HUES64 (cell line): ENCODE results near the gene GFOD1.
"Not testable (repeated sequence)": the region's sequence is repeated elsewhere in the genome, so short reads cannot be mapped to it uniquely, and the experiment has no call there.

Experiments
- H3K27ac ChIP-seq: 2 replicates; pipeline ENCODE4 v1.7.0; 2013; ENCODE audit warnings: low read depth, low read length, inconsistent platforms
- H3K27me3 ChIP-seq: 2 replicates; pipeline ENCODE4 v1.6.1; 2013; ENCODE audit warnings: mild to moderate bottlenecking, low read length; ENCODE audit not compliant: insufficient read depth
- H3K36me3 ChIP-seq: 2 replicates; pipeline ENCODE4 v1.6.1; 2013; ENCODE audit warnings: mild to moderate bottlenecking, low read length; ENCODE audit not compliant: insufficient read depth
- H3K4me1 ChIP-seq: 2 replicates; pipeline ENCODE4 v1.6.1; 2013; ENCODE audit warnings: mild to moderate bottlenecking, low read length, moderate library complexity; ENCODE audit not compliant: insufficient read depth
- H3K4me3 ChIP-seq: 2 replicates; pipeline ENCODE4 v1.5.1; 2013; ENCODE audit warnings: mild to moderate bottlenecking, low read length, moderate library complexity
- H3K9ac ChIP-seq: 2 replicates; pipeline ENCODE4 v1.6.1; 2013; ENCODE audit warnings: mild to moderate bottlenecking, low read depth, low read length
- H3K9me3 ChIP-seq: 2 replicates; pipeline ENCODE4 v1.6.1; 2013; ENCODE audit warnings: low read depth, low read length; ENCODE audit not compliant: insufficient read depth
- WGBS: fragments of 150-250, 120-280 bp; methylation state at CpG from one replicate; pipeline ENCODE4 v1.1.7; 2013; ENCODE audit warnings: missing lambda C conversion rate; 5-methylcytosine and 5-hydroxymethylcytosine counted together

Gene GFOD1

DNA sequence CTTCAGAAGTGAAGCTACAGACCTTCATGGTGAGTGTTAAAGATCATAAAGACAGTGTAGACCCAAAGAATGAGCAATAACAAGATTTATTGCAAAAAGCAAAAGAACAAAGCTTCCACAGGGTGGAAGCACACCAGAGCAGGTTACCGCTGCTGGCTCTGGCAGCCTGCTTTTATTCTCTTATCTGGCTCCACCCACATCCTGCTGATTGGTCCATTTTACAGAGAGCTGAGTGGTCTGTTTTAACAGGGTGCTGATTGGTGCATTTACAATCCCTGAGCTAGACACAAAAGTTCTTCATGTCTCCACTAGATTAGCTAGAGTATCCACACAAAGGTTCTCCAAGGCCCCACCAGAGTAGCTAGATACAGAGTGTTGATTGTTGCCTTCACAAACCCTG lies 23.0 kb upstream of the GFOD1 start:
- not testable (repeated sequence) for H3K9me3 ChIP-seq, H3K9ac ChIP-seq, H3K4me1 ChIP-seq, H3K4me3 ChIP-seq, H3K36me3 ChIP-seq, H3K27ac ChIP-seq, H3K27me3 ChIP-seq
- WGBS = 100% methylated on average over 1 of the region's 1 CpG

DNA sequence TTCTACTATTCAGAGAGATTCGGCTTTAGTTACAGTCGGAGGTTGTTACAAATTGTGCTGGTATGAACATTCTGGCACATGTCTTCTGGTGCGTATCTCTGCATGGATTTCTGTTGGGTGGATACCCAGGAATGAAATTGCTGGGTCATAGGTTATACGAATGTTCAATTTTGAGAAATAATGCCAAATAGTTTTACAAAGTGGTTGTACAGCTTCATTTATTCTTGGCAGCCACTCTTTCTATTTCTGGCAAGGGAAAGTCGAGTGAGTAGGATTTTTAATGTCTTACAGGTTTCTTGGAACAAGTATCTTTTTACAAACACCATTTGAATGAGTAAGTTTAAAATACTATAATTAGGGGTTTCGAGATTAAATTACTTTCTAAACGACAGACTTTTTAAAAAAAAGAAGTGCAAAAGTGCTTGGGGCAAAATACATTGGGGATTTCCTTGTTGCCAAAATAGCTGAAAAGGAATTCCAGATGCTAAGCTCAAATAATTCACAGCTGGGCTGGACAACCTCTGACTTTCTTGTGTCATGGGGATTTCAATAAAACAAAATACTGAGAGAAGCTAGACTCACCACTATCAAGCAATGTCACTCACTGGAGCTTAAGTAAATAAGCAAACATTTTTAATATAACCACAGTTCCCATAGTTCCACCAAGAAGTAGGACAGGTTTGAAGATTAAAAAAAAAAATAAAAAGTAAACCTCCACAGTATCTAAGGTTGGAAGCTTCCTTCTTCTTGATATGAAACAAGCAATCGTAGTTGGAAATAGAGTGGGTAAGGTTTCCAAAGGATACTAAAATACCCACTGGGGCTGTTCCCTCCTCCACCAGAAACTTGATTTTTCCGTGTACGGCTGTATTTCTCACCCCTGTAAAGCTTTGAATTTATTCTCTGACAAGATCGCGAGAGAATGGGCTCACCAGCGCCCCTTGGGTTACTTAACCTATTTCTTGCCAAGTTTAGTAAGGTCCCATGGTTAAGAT lies 21.6 kb upstream of the GFOD1 start:
- H3K9ac ChIP-seq = no peak overlapping the region
- 87% methylated on average over 12 of the region's 13 CpGs for WGBS
- no peaks in the 10 kb centered on the region for H3K27me3 ChIP-seq
- no peak overlapping the region for H3K4me3 ChIP-seq
- no peak overlapping the region for H3K27ac ChIP-seq
- no peaks in the 10 kb centered on the region for H3K4me1 ChIP-seq
- no peaks in the 10 kb centered on the region for H3K9me3 ChIP-seq
- H3K36me3 ChIP-seq = no peaks in the 10 kb centered on the region

DNA sequence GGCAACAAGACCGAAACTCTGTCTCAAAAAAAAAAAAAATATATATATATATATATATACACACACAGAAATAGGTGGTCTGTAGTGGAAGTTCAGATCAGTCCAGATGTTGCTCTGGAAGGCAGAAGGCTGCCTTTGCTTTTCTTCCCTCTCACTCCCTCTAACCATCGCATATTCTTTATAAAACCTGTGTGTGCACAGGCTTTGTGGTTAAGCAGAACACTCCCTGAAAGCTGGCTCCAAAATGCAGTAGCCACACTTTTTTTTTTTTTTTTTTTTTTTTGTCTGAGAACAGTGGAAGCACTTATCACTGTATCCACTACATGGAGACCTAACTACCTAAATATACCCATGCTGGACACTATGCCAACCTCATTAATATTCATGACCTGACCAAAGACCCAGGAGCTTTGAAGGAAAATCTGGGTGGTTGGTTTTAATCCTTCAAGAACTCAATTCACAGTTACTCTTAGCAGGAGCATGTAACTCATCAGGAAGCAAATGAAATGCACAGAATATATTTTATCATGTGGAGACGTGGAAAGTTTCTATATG lies 20.0 kb upstream of the GFOD1 start:
- no peaks in the 10 kb centered on the region for H3K27me3 ChIP-seq
- H3K9ac ChIP-seq = no peak overlapping the region
- no peak overlapping the region for H3K27ac ChIP-seq
- no peaks in the 10 kb centered on the region for H3K4me1 ChIP-seq
- 91% methylated on average over 1 of the region's 3 CpGs for WGBS
- H3K9me3 ChIP-seq = no peaks in the 10 kb centered on the region
- no peak overlapping the region for H3K4me3 ChIP-seq
- no peaks in the 10 kb centered on the region for H3K36me3 ChIP-seq

DNA sequence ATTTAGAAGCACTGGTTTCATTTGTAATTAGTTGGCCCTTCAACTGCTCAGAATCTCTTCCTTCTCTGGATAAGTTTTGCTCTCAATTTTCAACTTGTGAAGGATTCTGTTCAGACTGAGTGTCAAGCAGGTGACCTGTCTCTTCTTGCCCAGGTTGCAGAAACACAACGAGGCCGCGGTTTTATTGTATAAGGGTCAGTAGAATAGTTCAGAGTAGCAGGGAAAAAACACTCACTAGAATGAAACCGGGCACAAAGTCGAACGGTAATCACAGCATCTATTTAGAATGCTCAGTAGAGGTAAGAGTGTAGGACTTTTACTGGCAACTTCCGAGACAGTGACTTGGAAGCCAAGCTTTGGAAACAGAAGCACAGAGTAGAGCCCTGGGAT lies 17.9 kb upstream of the GFOD1 start:
- Histone ChIP-seq H3K27me3 (no peaks in the 10 kb centered on the region), H3K4me1 (no peaks in the 10 kb centered on the region), H3K36me3 (no peaks in the 10 kb centered on the region), H3K4me3 (no peak overlapping the region), H3K27ac (no peak overlapping the region), H3K9me3 (no peaks in the 10 kb centered on the region), H3K9ac (no peak overlapping the region)
- WGBS = 96% methylated on average over 7 of the region's 7 CpGs

DNA sequence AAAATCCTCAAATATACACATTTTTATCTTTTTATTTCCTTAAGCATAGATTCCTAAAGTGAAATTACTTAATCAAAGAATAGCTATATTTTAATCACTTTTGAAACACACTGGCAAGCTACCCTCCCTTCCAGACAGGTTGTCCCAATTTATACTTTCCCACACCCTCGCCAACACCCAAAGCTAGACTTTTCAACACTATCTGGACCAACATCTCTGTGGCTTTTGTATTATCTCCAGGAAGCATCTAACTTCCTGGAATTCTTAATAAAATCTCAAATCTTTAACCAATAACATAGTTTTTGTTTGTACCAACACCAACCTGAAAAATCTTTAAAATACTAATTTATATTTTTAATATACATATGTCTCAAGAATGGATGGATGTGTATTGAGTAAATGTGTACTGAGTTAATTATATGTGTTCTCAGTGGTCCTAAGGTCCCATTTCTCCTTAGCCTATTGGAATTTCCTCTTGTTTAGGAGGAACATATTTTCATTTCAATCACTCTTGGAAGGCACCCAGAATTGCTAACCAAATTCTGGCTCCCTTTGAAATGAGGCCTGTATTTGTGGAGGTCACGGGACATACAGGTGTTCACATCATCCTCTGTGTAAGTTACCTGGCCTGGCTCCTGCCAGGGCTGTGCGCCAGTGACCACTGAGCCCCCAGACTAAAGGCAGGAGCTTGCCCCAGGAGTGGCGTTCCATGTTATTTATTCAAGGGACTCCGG lies 17.4 kb upstream of the GFOD1 start:
- no peak overlapping the region for H3K27ac ChIP-seq
- no peak overlapping the region for H3K4me3 ChIP-seq
- WGBS = 94% methylated on average over 5 of the region's 5 CpGs
- H3K9me3 ChIP-seq = no peaks in the 10 kb centered on the region
- no peak overlapping the region for H3K9ac ChIP-seq
- H3K4me1 ChIP-seq = no peaks in the 10 kb centered on the region
- H3K27me3 ChIP-seq = no peaks in the 10 kb centered on the region
- H3K36me3 ChIP-seq = no peaks in the 10 kb centered on the region

DNA sequence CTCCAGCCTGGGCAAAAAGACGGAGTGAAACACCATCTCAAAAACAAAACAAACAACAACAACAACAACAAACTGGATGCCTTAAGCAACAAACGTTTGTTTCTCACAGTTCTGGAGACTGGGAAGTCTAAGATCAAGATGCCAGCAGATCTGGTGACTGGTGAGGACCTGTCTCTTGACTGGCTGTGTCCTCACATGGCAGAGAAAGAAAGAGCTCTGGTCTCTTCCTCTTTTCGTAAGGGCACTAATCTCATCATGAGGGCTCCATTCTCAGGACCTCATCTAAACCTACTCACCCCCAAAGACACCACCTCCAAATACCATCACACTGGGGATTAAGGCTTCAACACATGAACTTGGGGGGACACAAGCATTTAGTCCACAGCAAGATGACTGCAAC lies 13.5 kb upstream of the GFOD1 start:
- no peak overlapping the region for H3K27ac ChIP-seq
- H3K9me3 ChIP-seq = no peaks in the 10 kb centered on the region
- peaks cover 13% of the 10 kb centered on the region for H3K4me1 ChIP-seq
- 91% methylated on average over 3 of the region's 3 CpGs for WGBS
- no peaks in the 10 kb centered on the region for H3K36me3 ChIP-seq
- no peak overlapping the region for H3K4me3 ChIP-seq
- no peak overlapping the region for H3K9ac ChIP-seq
- no peaks in the 10 kb centered on the region for H3K27me3 ChIP-seq

DNA sequence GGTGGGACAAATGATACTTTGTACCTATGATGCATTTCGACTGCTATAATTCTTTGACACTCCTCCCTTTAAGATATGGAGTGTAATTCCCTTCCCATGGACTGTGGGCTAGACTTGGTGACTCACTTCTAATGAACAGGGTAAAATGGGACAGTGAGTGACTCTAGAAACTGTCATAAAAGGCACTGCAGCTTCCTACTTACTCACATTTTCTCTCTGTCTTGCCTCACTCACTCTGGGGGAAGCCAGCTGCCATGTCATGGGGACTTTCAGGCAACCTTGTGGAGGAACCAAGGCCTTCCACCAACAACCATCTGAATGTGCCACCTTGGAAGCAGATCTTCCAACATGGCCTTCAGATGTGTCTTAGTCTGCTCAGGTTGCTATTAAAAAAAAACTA lies 12.9 kb upstream of the GFOD1 start:
- 80% methylated on average over 1 of the region's 1 CpG for WGBS
- H3K27ac ChIP-seq = no peak overlapping the region
- H3K9me3 ChIP-seq = no peaks in the 10 kb centered on the region
- no peaks in the 10 kb centered on the region for H3K27me3 ChIP-seq
- no peaks in the 10 kb centered on the region for H3K36me3 ChIP-seq
- H3K4me1 ChIP-seq = peaks cover 19% of the 10 kb centered on the region
- no peak overlapping the region for H3K4me3 ChIP-seq
- H3K9ac ChIP-seq = no peak overlapping the region

DNA sequence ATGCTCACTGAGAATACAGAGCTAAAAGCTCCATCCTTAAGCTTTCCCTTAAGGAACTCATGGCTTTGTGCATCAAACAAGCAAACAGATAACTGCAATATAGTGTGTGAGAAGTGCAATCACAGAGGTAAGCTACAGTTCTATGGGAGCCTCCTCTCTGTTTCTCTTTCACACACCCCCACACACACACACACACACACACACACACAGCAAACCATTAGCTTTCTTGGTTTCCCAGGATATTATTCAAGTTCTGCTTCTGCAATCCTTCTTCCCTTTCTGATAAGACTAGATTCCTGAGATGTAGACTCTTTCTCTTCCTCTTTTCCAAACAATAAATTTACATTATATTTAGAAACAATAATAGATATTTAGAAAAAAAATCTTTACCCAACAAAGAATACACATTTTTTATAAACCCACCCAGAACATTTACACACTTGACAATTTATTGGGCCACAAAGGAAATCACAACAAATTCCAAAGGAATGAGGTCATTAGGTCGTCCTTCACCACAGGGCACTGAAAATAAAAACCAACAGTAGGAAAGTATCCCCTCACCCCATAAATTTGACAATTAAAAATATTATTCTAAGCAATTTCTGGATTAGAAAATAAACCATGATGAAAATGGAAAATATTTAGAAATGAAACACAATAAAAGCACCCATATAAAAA lies 9.3 kb upstream of the GFOD1 start:
- WGBS = 19% methylated on average over 1 of the region's 1 CpG
- peaks cover 22% of the 10 kb centered on the region for H3K4me1 ChIP-seq
- H3K4me3 ChIP-seq = no peak overlapping the region
- H3K27ac ChIP-seq = peak overlapping the region; percentile 0; the same call in 1 of the 2 replicates
- no peak overlapping the region; the same call in 1 of the 2 replicates for H3K9ac ChIP-seq
- H3K36me3 ChIP-seq = no peaks in the 10 kb centered on the region
- no peaks in the 10 kb centered on the region for H3K27me3 ChIP-seq
- H3K9me3 ChIP-seq = no peaks in the 10 kb centered on the region

DNA sequence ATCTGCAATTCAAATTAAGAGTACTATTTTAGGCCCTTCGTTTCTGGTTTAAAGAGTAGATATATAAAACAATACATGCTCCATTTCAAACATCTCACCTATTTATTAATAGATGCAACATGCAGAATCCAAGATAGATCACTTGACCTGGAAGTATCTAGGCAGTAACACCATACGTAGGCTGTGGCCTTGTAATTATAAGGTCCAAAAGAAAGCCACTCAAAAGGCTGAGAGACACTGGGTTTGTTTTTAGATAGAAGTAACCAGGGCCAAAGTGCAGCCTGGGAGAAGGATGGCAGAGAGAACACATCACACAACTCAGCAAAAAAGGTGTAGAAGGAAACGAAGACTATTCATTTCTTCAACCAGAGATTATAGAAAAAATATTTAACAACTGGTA lies 8.4 kb upstream of the GFOD1 start:
- peaks cover 22% of the 10 kb centered on the region for H3K4me1 ChIP-seq
- no peaks in the 10 kb centered on the region for H3K36me3 ChIP-seq
- WGBS = 87% methylated on average over 1 of the region's 3 CpGs
- no peak overlapping the region for H3K9ac ChIP-seq
- H3K4me3 ChIP-seq = no peak overlapping the region
- H3K27me3 ChIP-seq = no peaks in the 10 kb centered on the region
- no peak overlapping the region for H3K27ac ChIP-seq
- no peaks in the 10 kb centered on the region for H3K9me3 ChIP-seq

DNA sequence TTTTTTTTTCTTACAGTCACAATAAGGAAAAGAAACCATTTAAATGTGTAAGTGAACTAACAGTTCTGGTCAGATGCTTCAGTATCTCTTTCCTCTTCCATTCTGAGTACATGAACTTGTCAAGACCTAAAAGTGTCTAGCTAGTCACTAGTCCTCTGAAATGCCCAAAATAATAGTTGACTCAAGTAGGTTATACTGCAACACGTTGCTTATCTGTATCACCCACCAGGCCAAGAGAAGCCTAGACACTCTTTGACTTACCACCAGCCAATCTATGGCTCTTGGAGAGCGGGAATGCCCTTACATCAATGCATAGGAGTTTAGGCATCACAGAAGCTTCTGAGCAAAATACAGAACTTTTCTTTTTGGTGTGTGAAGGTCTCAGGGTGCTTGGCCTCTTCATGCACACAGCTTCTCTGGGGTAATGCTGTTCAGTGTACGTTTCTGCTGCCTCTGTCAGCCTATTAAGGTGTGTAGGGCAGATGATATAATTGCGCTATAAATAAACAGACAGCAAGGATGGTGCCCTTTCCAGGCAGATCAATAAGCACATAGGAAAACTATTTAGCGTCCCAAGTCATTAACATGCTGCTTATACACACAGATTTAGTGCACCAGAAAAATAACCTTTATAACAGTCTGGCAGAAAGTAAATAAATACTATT lies 7.8 kb upstream of the GFOD1 start:
- WGBS = 77% methylated on average over 5 of the region's 5 CpGs
- Histone ChIP-seq H3K27ac (no peak overlapping the region), H3K9ac (no peak overlapping the region), H3K36me3 (no peaks in the 10 kb centered on the region), H3K4me1 (peaks cover 22% of the 10 kb centered on the region), H3K9me3 (no peaks in the 10 kb centered on the region), H3K27me3 (0 out of 2 replicates have a peak, but pooled peaks cover under 1% of the 10 kb centered on the region), H3K4me3 (no peak overlapping the region)
